DMS153 treated with DMSO at 0.1 percent for 48 hours (cell line): ENCODE data around the gene RHOJ.
"Not testable (repeated sequence)": the region's sequence is repeated elsewhere in the genome, so short reads cannot be mapped to it uniquely, and the experiment has no call there.

Experiments
- DNase-seq: peaks from one replicate; lab custom pipeline; 2025; ENCODE audit not compliant: unreplicated experiment; lab: John Stamatoyannopoulos, UW

The RHOJ gene

DNA sequence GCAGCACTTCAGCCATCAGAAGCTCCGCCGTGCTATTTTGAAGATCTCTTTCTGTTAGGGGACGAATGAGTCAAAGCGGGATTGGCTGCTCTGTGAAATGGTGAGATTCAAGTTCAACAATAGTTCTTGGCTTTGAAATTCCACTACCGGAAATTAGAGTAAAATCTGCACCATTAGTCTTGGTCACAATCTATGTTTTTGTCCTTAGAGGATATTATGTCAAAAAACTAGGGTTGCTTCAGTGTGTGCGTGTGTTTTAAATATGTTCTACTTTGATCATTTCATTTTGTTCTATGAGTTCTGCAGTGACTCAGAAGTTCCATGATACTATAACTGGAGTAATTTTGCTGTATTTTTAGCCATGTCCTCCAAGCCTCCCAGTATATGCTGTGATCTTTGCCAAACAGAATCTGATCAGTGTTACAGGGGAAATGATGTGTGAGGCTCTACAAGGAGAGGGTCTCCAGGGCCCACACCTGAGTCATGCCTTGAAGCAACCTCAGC is 91.9 kb downstream of the RHOJ start:
- no peak for DNase-seq

DNA sequence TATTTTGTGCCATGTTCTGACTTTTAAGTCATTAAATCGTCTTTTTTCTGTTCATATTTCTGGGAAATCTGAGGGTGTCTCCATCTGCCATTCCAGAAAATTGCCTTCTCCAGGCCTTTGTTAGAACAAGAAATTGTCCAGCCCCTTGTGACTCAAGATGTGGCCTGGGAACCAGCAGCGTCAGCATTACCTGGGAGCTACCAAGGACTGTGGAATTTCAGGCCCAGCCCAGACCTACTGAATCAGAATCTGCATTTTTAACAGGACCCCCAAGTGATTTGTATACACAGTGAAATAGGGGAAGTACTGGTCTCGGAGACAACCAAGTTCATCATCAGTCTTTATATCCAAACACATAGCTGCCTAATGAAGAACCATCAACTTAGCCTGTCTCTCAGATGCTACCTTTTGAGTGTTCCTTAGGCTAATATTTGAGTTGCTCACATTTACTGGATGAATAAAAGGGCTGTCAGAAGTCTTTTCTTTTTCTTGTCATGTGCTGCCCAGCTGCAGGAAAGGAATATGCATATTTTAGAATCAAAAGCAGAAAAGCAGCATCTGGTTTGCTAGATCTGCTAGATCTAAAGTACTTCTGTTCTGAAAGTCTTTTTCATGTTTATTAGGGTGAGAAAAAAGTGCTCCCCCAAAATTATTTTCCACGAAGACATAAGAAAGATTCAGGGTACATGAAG is 93.3 kb downstream of the RHOJ start:
- no peak for DNase-seq

DNA sequence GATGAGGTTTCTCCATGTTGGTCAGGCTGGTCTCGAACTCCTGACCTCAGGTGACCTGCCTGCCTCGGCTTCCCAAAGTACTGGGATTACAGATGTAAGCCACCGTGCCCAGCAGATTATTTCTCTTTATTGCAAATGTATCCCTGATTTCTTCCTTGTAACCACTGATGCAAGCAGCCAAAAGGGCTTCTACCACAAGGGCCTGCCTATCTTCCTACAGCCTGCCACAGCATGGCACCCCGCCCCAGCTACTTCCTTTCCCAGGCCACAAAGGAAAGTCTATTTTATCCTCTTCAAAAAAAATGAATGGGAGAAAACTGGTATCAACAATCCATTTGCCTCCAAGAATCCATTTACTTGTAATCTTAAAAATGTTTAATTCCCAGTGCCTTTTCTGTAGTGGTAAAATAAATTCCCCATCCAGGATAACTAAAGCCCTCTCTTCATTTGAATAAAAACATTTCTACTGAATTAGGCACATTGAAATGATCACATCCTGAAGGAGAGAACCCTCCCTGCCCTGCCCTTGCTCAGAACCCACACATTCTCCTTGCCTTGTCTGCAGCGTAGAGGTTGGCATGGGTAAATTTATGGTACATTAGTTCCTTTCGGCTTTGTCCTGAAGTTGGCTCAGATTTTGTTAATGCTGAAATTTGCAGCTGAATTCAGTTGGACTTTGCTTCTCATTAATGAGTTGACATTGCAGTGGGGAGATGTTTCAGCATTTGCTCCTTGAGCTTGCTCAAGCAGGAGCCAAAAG is 95.3 kb downstream of the RHOJ start:
- DNase-seq, result no peak

DNA sequence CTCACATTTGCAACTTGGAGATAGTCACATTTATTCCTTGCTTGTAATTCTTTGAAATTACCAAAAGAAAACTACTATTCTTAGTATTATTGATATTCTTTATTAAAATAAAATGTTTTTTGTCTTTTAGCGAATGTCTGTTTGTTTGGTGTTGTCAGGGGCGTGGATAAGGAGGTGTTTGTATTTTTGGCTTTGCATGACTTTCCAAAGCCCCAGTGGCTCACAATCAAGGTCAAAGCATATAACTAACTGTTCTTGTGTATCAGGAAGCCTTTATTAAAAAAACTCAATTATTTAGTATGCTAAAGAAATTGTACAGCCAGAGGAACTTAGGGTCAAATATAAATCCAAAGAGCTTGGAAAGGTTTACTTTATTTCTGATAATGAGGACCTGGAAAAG is 96.6 kb downstream of the RHOJ start:
- no peak for DNase-seq

DNA sequence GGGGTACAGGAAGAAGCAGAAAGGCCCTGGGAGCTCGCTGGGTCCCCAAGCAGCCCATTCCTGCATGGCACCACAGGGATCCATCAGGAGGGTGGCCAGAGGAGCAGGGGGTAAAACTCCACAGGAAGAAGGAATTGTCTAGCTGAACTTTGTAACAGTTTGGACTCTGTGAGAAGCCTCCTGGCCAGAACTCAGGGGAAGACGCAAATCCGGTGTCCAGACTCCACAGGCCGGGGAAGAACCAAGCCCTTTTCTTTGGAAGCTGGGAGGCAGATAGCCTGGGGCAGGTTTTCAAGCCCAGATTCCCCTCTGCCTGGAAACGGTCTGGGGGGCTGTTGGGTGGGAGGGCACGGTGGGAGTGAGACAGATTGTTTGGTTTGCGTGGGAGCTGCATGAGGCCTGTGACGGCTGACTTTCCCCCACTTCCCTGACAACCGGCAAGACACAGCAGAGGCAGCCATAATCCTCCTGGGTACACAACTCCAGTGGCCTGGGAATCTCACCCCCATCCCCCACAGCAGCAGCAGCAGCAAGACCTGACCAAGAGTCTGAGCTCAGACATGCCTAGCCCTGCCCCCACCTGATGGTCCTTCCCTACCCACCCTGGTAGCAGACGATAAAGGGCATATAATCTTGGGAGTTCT is 97.8 kb downstream of the RHOJ start:
- DNase-seq, result no peak

DNA sequence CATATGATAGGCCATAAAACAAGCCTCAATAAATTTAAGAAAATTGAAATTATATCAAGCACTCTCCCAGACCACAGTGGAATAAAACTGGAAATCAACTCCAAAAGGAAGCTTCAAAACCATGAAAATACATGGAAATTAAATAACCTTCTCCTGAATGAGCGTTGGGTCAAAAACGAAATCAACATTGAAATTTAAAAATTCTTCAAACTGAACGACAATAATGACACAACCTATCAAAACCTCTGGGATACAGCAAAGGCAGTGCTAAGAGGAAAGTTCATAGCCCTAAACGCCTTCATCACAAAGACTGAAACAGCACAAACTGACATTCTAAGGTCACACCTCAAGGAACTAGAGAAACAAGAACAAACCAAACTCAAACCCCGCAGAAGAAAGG is 100.2 kb downstream of the RHOJ start:
- DNase-seq, result not testable (repeated sequence)

DNA sequence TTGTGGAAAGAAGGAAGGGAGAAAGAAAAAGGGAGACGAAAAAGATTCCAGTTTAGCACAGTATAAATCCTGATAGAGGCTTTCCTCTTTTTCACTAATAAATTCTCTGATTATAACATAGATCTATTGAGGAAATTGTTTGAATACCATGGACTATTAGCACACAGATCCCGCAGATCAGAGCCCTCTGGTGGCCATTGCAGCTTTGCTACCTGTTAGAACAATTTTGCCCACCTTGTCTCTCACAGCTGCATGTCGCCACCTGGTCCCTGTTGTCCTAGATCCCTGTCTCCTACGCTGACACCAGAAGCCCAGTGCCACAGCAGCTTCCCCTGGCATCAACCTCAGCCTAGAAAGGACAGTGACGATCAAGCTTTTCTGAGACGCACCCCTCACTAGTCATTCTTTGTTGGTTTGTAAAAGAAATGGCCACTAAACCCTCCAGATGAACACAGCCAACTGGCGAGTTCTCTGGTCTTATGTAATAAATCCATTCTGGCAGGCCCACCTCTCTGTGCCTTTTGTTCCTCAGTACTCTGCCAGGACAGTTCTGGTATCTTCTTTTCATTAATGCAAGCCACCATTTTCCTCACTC is 104.6 kb downstream of the RHOJ start:
- DNase-seq, result no peak

DNA sequence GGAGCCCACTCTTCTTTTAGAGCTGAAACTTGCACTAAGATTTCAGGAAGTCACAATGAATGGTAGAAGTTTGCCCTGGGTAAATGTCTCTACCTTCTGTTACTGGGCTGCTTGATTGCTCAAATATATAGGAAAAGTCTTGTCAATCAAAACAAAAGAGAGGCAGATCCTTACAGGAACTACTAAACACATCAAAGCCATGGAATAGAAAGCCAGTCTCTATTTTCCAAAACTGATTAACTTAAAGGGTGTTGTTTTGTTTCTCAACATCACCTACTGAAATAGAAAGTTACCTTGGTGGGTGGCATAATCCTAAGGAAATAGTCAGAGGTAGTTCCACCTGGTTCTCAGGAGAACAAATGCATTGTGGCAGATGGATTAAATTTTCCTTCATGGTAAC is 114.6 kb downstream of the RHOJ start, which contains the start of gene GPHB5:
Gene GPHB5 (minus strand): TSS at position 101 of the 400 bp plus-strand sequence. CDS start 1,086 bp downstream, outside the sequence.
- DNase-seq, result no peak

DNA sequence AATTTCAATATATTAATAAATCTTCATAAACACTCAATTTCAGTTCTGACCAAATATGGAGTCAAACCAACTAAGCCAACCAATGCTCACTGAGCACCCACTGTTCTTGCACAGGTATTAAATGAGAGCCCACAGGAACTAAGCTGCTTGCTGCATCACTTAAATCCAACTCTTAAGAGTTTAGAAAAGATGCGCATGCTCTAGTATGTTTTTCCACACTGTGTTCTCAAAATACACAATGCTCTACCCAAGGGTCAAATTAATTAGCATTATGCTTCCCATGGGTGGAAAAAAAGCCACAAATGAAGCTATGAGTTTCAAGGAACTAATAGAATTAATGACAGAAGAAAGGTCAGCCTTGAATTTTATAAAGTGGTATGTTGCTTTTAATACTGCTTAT is 118.2 kb downstream of the RHOJ start:
- DNase-seq, result no peak

DNA sequence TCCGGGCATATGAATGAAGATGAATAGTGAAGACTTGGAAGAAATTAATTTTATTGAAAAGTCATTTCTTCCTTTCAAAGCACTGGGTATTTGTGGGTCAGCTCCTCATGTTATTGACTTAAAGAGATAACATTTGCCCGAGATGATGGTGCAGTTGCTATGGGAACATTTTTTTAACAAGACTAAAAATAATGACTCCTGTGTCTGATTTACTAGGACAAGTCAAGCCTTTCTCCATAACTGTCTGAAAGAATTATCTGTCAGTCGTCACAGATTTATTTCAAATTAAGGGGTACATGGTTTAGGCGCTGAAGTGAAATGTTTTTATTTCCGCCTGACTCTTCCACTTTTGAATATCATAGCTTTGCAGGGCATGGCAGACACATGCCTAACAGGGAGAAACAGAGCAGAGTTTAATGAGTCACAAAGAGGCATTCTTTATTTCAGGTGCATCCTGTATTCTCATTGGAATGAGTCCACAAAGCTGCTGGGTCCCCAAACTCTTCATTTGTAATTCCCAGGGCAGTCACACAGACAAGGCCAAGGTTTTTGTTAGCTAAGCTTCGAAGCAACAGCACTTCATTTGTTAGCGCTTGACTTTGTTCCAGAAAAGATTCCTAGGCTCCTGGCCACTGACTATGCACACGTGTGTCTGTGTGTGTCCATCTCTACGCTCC is 118.8 kb downstream of the RHOJ start:
- no peak for DNase-seq

DNA sequence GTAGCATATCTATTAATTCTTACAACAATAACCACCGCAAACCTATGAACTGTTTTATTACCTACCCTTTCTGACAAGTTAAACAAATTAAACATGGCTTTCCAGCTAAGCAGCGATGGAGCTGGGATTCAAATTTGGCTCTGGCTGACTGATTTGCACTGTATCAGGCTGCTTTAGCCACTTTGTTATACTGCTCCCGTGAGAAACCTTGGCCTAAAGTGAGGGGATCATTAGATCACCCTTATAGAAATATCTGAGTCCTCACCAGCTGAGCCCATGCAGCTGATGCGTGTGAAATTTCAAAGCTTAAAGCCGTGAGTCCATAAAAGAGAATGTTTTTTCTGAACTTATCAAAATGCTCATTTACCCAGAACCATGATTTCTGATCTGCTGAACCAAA is 122.6 kb downstream of the RHOJ start:
- DNase-seq, result no peak

DNA sequence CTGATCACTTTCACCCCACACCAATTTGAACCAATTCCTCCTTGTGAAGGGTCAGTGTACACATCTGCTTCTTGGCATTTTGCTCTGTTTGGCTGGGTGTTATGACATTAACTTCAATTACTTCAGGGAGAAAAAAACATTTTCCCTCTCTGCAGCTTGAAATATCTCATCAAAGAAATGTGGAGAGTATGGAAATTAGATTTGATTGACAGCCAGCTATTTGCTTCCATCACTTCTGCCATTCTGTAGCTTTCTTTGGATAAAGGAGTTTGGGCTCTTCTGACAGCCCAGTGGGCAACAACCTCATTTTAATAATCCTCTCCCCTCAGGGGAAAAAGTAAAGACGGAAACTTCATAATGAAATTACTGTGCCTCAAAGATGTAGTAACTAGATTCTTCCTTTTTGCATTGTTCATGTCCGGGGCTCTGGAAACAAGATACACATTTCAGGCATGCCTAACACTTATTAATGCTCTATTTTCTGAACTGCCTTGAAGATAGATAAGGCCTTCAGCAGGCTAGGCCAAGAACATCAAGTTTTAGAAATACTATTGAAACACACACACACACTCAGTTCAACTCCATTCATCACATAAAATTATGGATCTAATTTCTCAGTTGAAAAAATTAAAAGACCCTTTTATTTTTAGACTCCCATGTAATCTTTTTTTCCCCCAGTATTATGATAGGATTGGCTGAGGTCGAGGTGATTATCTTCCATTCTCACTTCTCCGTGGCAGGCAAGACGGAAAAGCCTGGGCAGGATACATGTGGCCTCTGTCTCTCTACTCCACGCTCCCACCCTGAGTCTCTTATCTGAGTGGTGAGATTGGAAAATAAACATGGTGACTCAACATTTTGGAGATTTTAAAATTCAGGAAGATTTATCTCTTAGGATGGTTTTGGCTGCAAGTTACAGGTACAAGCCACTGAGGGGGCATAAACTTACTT is 124.8 kb downstream of the RHOJ start:
- DNase-seq, result no peak

DNA sequence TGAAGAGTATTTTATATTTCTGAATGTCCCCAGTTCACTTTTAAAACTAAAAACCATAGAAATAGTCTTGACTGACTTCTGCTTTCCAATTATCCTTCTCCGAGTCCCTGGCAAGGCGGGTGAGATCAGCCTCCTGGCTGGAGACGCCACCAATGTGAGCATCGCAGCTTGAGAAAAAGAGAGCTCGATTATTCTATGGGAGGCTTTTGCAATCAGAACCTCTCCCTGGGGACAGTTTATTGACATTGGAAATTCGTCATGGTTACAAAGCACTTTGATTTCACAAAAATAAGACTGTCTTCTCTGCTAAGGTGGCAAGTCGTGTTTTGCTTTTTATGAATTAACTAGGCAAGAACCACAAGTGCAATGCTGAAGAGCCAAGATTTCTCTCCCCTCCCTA is 138.1 kb downstream of the RHOJ start:
- peak; percentile 34 for DNase-seq
